ENCODE data around the gene GDI1. TPM values are rescaled to one million over a fixed set of nuclear protein-coding genes. Genes with fewer than 3 reads are reported as not detected.

Gene GDI1
- total and polyA plus RNA-seq, 10 of the 15 experiments (the other 5 are each of a cell fraction or from before 2014, with no cell fraction given), result 0.92 to 102 (median 49.6) TPM

DNA sequence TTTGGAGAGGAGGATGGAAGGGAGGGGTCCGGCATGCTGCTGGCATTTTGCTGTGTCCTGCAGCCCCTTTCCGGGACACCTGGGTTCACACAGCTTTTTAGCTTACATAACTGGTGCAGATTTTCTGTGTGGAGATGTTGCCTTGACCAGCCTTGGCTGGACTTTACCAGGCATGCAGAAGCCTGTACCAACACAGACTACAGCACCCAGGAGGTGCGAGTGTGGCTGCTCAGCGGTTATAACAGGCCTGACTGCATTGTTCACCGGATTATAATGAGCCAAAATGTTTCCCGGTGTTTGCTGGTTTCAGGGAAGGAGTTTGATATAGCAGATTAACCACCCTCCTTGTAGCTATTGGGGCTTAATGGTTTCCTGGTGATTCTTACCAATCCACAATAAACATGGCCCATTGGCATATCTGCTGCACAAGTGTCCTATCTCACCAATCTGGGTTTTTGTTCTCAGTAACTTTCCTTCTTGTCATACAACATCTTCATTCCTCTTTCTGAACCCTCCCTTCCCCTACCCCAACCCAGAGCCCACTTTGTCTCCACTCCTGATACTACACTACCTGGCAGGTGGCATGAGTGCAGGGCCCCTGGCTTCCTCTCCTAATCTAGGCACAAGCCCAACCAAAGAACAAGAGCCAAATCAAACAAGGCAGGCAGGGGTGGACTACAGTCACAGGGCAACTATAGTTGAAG, 34.9 kb upstream of the GDI1 start (continued):
- TF ChIP-seq SREBF2 (IDR thresholded peaks at IDR 0.05; ENCODE audit: low read length) (no peak), HCFC1 (IDR thresholded peaks at IDR 0.05; ENCODE audit: low read length) (no peak), MEF2B (IDR thresholded peaks at IDR 0.05; ENCODE audit: partially characterized antibody, poor library complexity, severe bottlenecking) (no peak), NFYB (IDR thresholded peaks at IDR 0.05; ENCODE audit: insufficient read depth, low read depth, low read length) (no peak), CREM (IDR thresholded peaks at IDR 0.05; ENCODE audit: low read depth) (no peak)

DNA sequence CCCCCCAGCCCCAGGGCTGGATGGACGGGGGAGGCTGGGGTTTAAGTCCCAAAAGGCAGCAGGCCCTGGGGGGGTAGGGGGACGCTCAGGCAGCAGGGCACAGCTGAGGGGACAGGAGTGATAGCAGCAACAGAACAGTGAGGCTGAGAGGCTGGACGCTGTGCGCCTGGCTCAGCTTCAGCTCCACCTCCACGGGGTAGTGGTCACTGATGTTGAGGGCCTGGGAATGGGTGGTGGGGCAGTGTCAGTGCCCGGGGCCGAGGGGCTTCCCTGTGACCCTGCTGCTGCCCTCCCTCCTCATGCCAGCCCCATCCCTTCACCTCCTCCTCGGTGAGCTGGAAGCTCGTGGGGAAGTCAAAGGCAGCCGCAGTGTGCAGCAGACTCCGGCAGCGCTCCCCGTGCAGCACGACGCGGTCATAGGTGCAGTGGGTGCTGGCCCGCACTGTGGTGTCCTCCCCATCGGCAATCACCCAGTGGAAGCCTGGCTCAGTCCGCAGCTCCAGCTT, 34.3 kb upstream of the GDI1 start:
- no peaks in the 10 kb centered on the region for H3K27me3 ChIP-seq (replicated peaks in 1 of 2; ENCODE audit: control insufficient read depth in 2 of 2, insufficient read depth in 2 of 2, low read length in 1 of 2)
- no peak overlapping the region for H3K9ac ChIP-seq (ENCODE audit: control insufficient read depth, insufficient read depth, low read length)
- FAIRE-seq (no peak), DNase-seq (ENCODE audit: low read depth, low spot score) (no peak), ATAC-seq (no peak)
- H3K4me3 ChIP-seq, result no peak overlapping the region
- peaks cover 5% of the 10 kb centered on the region; the same call in 1 of the 2 replicates for H4K20me1 ChIP-seq (ENCODE audit: control insufficient read depth, insufficient read depth)
- H2AFZ ChIP-seq (ENCODE audit: control insufficient read depth, low read depth, low read length), result no peak overlapping the region
- ChIA-PET CTCF (no interaction called here), POLR2A (interaction anchor here (1.1 kb wide), 1 partner anchor 25 kb away, joined by 3 read pairs; the partner anchor contains the start of gene ATP6AP1), RAD21 (ENCODE audit: unreplicated experiment) (no interaction called here), SMC1A (ENCODE audit: uncharacterized antibody, unreplicated experiment) (no interaction called here)
- no peak overlapping the region for H3K4me2 ChIP-seq (ENCODE audit: control insufficient read depth, insufficient read depth)
- peaks cover 3% of the 10 kb centered on the region; the same call in 1 of the 2 replicates for H3K4me1 ChIP-seq (ENCODE audit: control insufficient read depth, insufficient read depth, low read length)
- 78% methylated on average over 16 of the region's 19 CpGs for WGBS (ENCODE audit: insufficient coverage, insufficient replicate concordance, low lambda C conversion rate, missing lambda C conversion rate)
- peaks cover 10 to 12% of the 10 kb centered on the region in 2 experiments for H3K36me3 ChIP-seq (ENCODE audit: control insufficient read depth in 2 of 2, insufficient read depth in 2 of 2, low read length in 1 of 2)
- no peaks in the 10 kb centered on the region; the same call in 2 of the 3 replicates for H3K9me3 ChIP-seq (replicated peaks; ENCODE audit: control insufficient read depth, insufficient read depth, low read length)
- peaks cover 22% of the 10 kb centered on the region for H3K79me2 ChIP-seq (ENCODE audit: control insufficient read depth, insufficient read depth, low read length)
- no peak overlapping the region for H3K27ac ChIP-seq (ENCODE audit: control insufficient read depth, insufficient read depth)
- in situ Hi-C loops (cut with MboI) (no loop called here), intact Hi-C loops (cut with micrococcal nuclease; ENCODE audit: unreplicated experiment) (no loop called here)
- BruUV-seq (replicated peaks), result no TSS peak
- peak; percentile 41; the same call in 1 of the 2 replicates for TF ChIP-seq POLR2A (IDR thresholded peaks at IDR 0.05; ENCODE audit: low read depth, low read length)
- TF ChIP-seq, protein P1, sequence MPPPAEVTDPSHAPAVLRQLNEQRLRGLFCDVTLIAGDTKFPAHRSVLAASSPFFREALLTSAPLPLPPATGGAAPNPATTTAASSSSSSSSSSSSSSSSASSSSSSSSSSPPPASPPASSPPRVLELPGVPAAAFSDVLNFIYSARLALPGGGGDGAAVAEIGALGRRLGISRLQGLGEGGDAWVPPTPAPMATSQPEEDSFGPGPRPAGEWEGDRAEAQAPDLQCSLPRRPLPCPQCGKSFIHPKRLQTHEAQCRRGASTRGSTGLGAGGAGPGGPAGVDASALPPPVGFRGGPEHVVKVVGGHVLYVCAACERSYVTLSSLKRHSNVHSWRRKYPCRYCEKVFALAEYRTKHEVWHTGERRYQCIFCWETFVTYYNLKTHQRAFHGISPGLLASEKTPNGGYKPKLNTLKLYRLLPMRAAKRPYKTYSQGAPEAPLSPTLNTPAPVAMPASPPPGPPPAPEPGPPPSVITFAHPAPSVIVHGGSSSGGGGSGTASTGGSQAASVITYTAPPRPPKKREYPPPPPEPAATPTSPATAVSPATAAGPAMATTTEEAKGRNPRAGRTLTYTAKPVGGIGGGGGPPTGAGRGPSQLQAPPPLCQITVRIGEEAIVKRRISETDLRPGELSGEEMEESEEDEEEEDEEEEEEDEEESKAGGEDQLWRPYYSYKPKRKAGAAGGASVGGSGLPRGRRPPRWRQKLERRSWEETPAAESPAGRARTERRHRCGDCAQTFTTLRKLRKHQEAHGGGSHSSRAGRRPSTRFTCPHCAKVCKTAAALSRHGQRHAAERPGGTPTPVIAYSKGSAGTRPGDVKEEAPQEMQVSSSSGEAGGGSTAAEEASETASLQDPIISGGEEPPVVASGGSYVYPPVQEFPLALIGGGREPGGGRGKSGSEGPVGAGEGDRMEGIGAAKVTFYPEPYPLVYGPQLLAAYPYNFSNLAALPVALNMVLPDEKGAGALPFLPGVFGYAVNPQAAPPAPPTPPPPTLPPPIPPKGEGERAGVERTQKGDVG (CRISPR knock-in tag; IDR thresholded peaks at IDR 0.05), result no peak
- TF ChIP-seq ZNF217 (IDR thresholded peaks at IDR 0.05), result no peak
